Measurements from ENCODE around the gene LRP1-AS.

GRCh38 chr12:57182918-57183575, 35.6 kb upstream of the LRP1-AS start:
- peak in 1 of 3 donors; percentile 94 for TF ChIP-seq CTCF (IDR thresholded peaks at IDR 0.05)
- TF ChIP-seq POLR2A (IDR thresholded peaks at IDR 0.05), result no peak

All from lower leg skin (tissue), 3 donors.